ENCODE results near the gene EIF6. TPM values are rescaled to one million over a fixed set of nuclear protein-coding genes. Genes with fewer than 3 reads are reported as not detected.

EIF6 gene
- total RNA-seq, 1 experiment from 2014 or later = 435 TPM

DNA sequence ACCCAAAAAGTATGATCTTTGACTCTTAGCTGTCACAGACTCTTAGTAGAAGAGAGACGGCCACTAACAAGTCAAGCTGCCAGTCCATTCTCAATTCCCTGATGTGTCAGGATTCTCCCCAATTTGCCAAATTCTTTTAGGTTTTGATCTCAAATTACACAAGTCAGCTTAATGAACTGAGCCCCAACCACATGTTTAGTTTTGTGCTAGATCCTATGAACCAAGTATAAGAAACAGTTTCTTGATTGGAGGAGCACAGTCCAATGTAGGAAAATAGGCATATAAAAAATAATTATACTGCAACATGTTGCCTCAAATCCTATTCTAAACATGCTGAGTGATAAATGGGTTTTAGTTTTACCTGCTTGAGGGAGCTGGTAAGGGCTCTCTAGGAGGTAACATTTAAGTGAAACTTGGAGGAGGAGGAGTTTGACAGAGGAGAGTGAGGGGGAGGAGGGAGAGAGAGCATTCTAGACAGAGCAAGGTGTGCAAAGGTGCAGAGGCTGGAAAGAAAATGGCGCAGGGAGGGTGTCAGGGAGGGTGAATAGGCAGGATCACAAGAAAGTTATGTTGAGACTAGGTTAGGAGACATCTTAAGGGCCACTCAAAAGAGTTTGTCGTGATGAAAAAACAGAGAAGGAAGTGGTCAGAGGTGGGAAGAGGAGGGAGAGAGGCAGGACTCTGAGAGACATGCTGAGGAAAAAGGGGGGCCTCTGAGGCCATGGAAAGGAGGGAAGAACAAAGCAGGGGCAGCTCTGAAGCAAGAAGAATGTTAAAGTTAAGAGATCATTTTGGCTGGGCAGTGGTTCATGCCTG, 30.5 kb upstream of the EIF6 start:
- DNase-seq (ENCODE audit: low read depth) = peak; percentile 50

GRCh38 chr20:35312318-35312717, 27.7 kb upstream of the EIF6 start:
- DNase-seq (ENCODE audit: low read depth) = peak; percentile 99

DNA sequence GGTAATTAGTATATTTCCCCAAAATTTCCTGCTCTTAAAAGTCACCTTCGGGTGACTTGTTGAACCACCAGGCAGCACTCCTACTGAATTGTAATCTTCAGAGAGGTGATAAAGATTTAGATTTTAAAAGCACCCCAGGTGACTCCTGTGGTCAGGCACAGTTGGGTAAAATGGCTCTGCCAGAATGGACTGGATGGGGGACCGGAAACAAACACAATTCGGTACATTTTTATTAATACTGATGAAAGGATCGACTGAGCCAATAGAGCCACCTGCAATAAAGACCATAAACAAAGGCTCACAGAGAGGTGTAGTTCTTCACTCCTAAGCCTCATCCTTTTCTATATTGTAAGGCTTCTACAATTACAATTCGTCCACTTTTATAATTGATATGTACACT, 27.2 kb upstream of the EIF6 start:
- no peak for DNase-seq (ENCODE audit: low read depth)

- peak; percentile 72 for DNase-seq (ENCODE audit: low read depth)
Measured at GRCh38 chr20:35311409-35311808, 26.8 kb upstream of the EIF6 start.

- DNase-seq (ENCODE audit: low read depth) = peak; percentile 95
Measured at GRCh38 chr20:35307666-35308653, 23.4 kb upstream of the EIF6 start.

DNA sequence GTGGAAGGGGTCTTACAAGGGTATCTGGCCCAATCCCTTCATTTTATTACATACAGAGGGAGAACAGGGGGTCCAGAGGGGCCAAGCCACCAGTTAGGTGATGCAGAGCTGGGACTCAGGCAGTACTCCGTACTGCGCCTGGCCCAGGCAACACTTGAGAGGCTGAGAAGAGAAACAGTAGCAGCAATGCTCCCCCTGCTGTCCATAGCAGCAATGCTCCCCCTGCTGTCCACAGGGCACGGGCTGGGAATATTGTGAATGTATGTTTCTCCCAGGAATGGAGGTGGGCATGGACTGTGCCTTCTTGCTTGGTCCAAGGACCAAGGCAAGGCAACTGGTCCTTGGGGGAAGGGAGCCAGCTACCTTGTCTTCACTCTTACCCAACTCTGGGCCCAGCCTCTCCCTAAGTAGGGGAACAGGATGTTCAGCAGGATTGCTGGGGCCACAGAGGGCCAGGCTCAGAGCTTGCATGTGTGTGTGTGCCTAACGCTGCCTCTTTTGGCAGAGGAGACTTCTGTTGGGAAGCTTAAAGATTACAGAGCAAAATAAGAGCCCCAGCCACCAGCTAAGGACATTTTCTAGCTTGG, 22.5 kb upstream of the EIF6 start:
- peak; percentile 89 for DNase-seq (ENCODE audit: low read depth)

GRCh38 chr20:35305682-35306556, 21.3 kb upstream of the EIF6 start:
- peak; percentile 100 for DNase-seq (ENCODE audit: low read depth)

DNA sequence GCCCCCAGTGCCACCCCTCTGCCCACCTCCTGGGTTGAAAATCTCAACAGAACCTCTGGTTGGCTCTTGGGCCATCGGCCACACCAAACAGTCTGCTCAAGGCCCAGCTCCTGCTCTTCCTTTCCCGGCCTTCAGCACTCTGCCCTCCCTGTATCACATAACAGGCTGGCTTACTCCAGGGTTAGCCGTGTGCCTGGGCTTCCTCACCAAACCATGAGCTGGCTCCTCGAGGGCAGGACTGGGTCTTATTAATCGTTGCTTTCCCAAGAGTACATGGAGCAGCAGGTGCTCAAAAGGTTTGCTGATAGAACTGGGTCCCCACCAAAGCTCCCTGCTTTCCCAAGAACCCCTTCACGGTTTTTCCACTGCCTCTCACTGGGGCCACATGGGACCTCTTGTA, 20.4 kb upstream of the EIF6 start:
- peak; percentile 61 for DNase-seq (ENCODE audit: low read depth)

GRCh38 chr20:35303735-35304491, 19.3 kb upstream of the EIF6 start:
- peak; percentile 93 for DNase-seq (ENCODE audit: low read depth)

DNA sequence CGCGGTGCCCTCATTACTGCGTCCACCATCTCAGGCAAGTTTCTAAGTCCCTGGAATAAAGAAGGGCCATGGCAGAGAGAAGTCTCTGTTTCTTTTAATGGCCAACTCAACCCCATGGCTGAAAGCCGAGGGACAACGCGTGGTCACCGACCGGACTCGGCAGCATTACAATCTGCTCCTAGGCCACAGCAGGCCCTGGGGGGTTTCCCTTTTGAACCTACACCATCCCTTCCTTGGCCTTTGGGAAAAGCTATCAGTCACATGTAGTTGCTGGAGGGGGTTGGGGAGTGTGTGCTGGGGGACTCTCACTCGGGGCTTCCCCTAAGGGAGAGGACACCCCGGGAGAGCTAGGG, 18.8 kb upstream of the EIF6 start:
- peak; percentile 61 for DNase-seq (ENCODE audit: low read depth)

DNA sequence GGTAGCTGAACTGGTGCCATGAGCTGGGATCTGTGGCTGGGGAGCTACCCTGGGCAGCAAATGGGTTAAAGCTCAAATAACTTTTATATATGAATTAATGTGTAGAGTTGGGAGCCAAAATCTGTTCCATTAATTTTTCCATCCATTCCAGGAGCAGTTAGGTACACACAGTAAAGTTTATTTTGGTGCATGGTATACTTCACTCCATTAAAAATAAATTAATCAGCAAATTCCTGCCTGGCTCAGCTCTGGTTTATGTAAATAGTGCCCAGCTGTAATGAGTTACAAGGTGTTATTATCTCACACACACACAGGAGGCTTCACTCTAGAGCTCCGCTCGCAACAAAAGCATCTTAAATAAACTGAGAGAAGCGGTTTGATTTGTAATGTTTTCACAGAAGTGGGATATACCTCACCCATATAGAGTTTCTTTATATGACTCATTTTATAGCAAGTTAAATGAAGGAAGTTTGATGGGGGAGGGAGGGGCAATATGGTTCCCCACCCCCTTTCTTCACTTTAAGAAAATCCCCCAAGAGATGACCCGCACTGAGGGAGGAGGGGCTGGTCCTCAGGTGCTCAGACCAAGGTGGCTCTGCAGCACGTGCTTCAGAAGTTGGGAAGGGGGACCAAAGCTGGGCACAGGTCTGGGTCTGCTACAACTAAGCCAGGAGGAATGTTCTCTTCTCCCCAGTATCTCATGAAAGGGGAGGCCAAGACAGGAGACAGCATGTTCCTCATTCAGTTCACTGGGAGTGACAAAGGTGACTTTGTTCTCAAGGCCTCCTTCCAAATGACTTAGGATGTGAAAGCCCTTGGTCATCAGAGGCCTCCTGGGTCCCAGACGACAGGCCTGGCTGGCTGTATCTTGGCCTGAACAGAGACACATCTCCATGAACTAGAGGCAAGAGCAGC, 18.1 kb upstream of the EIF6 start:
- no peak for DNase-seq (ENCODE audit: low read depth)

- DNase-seq (ENCODE audit: low read depth) = no peak
Measured at GRCh38 chr20:35301426-35301825, 16.9 kb upstream of the EIF6 start.

DNA sequence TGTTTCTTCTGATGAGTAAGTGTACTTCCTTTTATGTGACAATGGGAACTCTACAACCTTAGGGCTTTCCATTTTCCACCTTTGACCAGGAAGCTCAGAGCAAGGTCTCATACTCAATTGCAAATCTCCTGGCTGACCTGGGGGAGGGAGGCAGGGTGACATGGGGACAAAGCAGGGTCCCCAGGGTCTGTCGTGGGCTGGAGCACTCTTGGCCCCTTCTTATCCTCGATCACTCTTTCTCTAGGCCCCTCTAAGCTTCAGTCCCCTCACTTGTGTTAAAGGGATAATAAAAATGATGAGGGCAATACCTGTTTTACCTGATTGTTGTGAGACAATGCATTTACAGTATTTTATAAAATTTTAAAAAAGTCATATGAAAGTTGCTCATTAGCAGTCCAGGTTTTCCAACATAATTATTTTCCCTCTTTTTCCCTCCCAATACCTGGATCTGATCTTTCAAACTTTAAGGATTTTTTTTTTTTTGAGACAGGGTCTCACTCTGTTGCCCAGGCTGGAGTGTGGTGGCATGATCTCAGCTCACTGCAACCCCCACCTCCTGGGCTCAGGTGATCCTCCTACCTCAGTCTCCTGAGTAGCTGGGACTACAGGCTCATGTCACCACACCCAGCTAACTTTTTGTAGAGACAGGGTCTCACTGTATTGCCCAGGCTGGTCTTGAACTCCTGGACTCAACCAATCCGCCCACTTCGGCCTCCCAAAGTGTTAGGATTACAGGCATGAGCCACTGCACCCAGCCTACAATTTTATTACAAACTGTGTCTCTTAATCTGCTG, 16.1 kb upstream of the EIF6 start:
- no peak for DNase-seq (ENCODE audit: low read depth)

GRCh38 chr20:35299780-35300179, 15.2 kb upstream of the EIF6 start:
- DNase-seq (ENCODE audit: low read depth) = no peak

GRCh38 chr20:35298264-35298663, 13.7 kb upstream of the EIF6 start:
- DNase-seq (ENCODE audit: low read depth) = no peak

GRCh38 chr20:35297740-35298139, 13.2 kb upstream of the EIF6 start:
- no peak for DNase-seq (ENCODE audit: low read depth)

DNA sequence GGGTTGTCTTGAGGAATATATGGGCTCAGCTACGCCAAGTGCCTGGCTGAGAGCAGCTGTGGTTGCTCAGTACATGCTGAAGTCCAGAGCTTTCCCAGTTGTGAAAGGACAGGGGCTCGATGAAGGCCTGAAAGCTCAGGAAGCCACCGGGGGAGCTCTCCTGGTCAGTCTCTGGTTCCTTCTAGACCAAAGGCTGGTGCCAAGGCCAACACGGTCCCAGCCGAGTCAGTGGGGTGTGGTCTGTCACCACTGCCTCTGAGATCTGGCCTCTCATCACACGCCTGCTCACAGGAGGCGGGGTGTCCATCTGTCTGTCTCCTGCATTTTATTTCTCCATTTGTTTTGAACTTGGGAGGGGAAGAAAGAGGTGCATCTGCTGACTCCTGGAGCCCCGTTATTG, 12.6 kb upstream of the EIF6 start:
- DNase-seq (ENCODE audit: low read depth) = peak; percentile 41

DNA sequence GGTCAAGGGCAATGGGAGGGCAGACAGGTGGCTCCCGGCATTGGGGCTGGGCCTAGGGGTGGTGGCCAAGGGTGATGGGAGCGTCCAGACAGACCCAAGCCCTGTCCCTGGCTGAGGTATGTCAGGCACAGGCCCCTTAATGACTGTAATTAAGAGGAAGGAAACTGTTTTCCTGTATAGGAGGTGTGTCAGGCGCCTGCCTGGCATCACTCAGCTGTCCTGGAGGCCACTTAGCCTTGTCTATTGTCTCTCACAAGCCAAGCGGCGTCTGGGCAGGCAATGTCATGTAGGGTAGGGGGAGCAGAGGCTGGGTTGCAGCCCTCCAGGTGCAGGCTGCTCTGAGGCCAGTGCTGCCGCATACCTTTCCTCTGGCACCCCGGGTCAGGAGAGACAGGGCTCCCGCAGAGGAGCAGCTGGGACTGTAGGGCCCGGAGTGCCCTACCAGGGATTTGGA, 11.6 kb upstream of the EIF6 start:
- no peak for DNase-seq (ENCODE audit: low read depth)

DNA sequence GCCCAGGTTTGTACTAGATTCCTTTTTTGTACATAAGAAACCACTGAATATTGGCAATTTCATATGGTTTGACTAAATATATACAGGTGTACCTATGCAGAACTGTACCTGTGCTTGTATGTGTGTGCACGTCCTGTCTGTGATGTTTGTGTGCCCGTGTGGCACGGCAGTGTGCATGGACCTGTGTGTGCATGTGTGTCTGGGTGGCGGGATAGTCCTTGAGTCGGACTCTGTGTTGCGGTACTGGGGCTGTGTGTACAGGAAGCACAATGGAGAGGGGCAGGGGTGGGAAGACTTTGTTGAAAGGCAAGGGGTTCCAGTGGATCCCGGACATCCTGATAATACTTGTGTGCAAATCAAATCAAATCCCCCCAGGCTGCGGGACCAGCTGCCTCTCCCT, 11.1 kb upstream of the EIF6 start:
- no peak for DNase-seq (ENCODE audit: low read depth)
